Astrocyte of the spinal cord (primary cell): Measurements from ENCODE around the gene EEF1E1.
A peak's percentile ranks its signal among the peaks of the same experiment; 100 is the strongest.

Source experiments
- DNase-seq: peaks from one replicate; pipeline ENCODE4 v3.0.0; 2011; ENCODE audit warnings: low read depth, low spot score
- H3K4me3 ChIP-seq: 2 replicates; pipeline ENCODE4 v1.5.1; 2011; ENCODE audit warnings: low read depth, mild to moderate bottlenecking, low read length, moderate library complexity
- CTCF ChIP-seq: IDR thresholded peaks from 2 replicates; pipeline ENCODE4 v1.5.1; 2012; ENCODE audit warnings: low read depth, mild to moderate bottlenecking, low read length, inconsistent platforms
- in situ Hi-C: cut with HindIII; loops from 2 replicates; pipeline ENCODE4 v1.10.0; 2017; ENCODE audit warnings: low sequenced_read_pairs

The EEF1E1 gene

GRCh38 chr6:8132130-8132529 is 29.8 kb upstream of the EEF1E1 start:
- H3K4me3 ChIP-seq = no peak overlapping the region
- no peak for TF ChIP-seq CTCF
- no peak for DNase-seq
- in situ Hi-C loops = no loop called here

GRCh38 chr6:8131265-8131897 is 29.0 kb upstream of the EEF1E1 start:
- in situ Hi-C loops = no loop called here
- peak; percentile 61 for TF ChIP-seq CTCF
- DNase-seq = peak; percentile 64
- no peak overlapping the region for H3K4me3 ChIP-seq

GRCh38 chr6:8130399-8130798 is 28.1 kb upstream of the EEF1E1 start:
- H3K4me3 ChIP-seq = no peak overlapping the region
- no peak for TF ChIP-seq CTCF
- in situ Hi-C loops = no loop called here
- DNase-seq = no peak

- no peak overlapping the region for H3K4me3 ChIP-seq
- in situ Hi-C loops = no loop called here
- DNase-seq = no peak
- TF ChIP-seq CTCF = no peak
These were observed 20.9 kb upstream of the EEF1E1 start for GRCh38 chr6:8123236-8123635.

- in situ Hi-C loops = no loop called here
- TF ChIP-seq CTCF = no peak
These were observed 12.6 kb upstream of the EEF1E1 start for GRCh38 chr6:8114956-8115355.

GRCh38 chr6:8113131-8113654 is 10.8 kb upstream of the EEF1E1 start:
- peak; percentile 12 for DNase-seq
- no peak overlapping the region for H3K4me3 ChIP-seq
- no peak for TF ChIP-seq CTCF
- in situ Hi-C loops = no loop called here

More at GRCh38 chr6:8114956-8115355, 12.6 kb upstream of the EEF1E1 start:
- H3K4me3 ChIP-seq = no peak overlapping the region
- no peak for DNase-seq
